ENCODE data around the gene KLC3.

Gene KLC3

DNA sequence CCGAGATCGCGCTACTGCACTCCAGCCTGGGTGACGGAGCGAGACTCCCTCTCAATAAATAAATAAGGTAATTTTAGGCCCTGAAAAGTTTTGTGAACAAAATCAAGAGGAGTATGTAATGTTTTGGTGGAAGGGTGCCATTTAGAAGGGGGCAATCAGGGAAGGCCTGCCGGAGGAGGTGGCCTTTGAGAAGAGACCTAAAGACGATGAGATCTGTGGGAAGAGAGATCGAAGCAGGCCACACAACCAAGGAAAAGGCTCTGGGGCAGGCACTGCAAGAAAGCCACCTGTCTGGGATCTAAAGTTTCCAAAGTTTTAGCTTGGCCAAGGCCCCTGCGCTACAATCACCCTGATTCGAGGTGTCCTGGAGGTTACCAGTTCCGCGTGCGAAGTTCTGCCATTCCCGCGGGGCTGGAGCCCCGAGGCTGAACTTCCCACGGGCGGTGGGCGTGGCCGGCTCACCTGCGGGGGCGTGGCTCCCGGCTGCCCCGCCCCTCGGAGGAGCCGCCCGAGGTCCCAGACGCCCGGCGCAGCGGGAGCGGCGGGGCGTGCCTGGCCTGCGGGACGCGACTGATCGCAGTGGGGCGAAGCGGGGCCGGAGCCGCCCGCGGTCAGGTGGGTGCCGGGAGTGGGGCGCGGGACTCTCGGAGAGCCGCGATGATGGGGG lies at the start of gene KLC3:
KLC3 (plus strand) TSS at position 519 of the 667 bp plus-strand sequence. CDS start 4,792 bp downstream, outside the sequence.
- H3K4me1 ChIP-seq (ENCODE audit: insufficient read depth, low read length) = no peaks in the 10 kb centered on the region
- no peak within 1 kb of the TSS for H3K9ac ChIP-seq (ENCODE audit: low read length)
- H3K27me3 ChIP-seq (ENCODE audit: control insufficient read depth in 1 of 2, insufficient read depth in 2 of 2, low read length in 2 of 2) = peaks cover 16 to 20% of the 10 kb centered on the region in 2 donors
- no peak within 1 kb of the TSS for H3K4me3 ChIP-seq (ENCODE audit: low read depth in 1 of 2, low read length in 2 of 2)
- H3K9me3 ChIP-seq (ENCODE audit: low read length) = no peaks in the 10 kb centered on the region
- no peak within 1 kb of the TSS for H3K27ac ChIP-seq (ENCODE audit: low read depth, low read length)
- no peaks in the 10 kb centered on the region for H3K36me3 ChIP-seq (ENCODE audit: insufficient read depth, low read length)

- no peaks in the 10 kb centered on the region for H3K27me3 ChIP-seq (ENCODE audit: control insufficient read depth in 1 of 2, insufficient read depth in 2 of 2, low read length in 2 of 2)
- H3K4me3 ChIP-seq (ENCODE audit: low read depth in 1 of 2, low read length in 2 of 2) = no peak overlapping the region
- no peaks in the 10 kb centered on the region for H3K9me3 ChIP-seq (ENCODE audit: low read length)
- H3K36me3 ChIP-seq (ENCODE audit: insufficient read depth, low read length) = peaks cover 35% of the 10 kb centered on the region
- no peak overlapping the region for H3K27ac ChIP-seq (ENCODE audit: low read depth, low read length)
- H3K9ac ChIP-seq (ENCODE audit: low read length) = no peak overlapping the region
- no peaks in the 10 kb centered on the region for H3K4me1 ChIP-seq (ENCODE audit: insufficient read depth, low read length)
Measured at GRCh38 chr19:45291834-45292233, 48.7 kb upstream of the KLC3 start.

- H3K9ac ChIP-seq (ENCODE audit: low read length) = no peak overlapping the region
- peaks cover 35% of the 10 kb centered on the region for H3K36me3 ChIP-seq (ENCODE audit: insufficient read depth, low read length)
- H3K9me3 ChIP-seq (ENCODE audit: low read length) = no peaks in the 10 kb centered on the region
- H3K4me1 ChIP-seq (ENCODE audit: insufficient read depth, low read length) = no peaks in the 10 kb centered on the region
- no peak overlapping the region for H3K4me3 ChIP-seq (ENCODE audit: low read depth in 1 of 2, low read length in 2 of 2)
- no peaks in the 10 kb centered on the region for H3K27me3 ChIP-seq (ENCODE audit: control insufficient read depth in 1 of 2, insufficient read depth in 2 of 2, low read length in 2 of 2)
- H3K27ac ChIP-seq (ENCODE audit: low read depth, low read length) = no peak overlapping the region
Measured at GRCh38 chr19:45293682-45294081, 46.9 kb upstream of the KLC3 start.

- Histone ChIP-seq H3K4me1 (ENCODE audit: insufficient read depth, low read length) (no peaks in the 10 kb centered on the region), H3K27me3 (ENCODE audit: control insufficient read depth in 1 of 2, insufficient read depth in 2 of 2, low read length in 2 of 2) (no peaks in the 10 kb centered on the region), H3K36me3 (ENCODE audit: insufficient read depth, low read length) (peaks cover 35% of the 10 kb centered on the region), H3K9ac (ENCODE audit: low read length) (no peak overlapping the region), H3K9me3 (ENCODE audit: low read length) (no peaks in the 10 kb centered on the region), H3K4me3 (ENCODE audit: low read depth in 1 of 2, low read length in 2 of 2) (no peak overlapping the region), H3K27ac (ENCODE audit: low read depth, low read length) (no peak overlapping the region)
Measured at GRCh38 chr19:45294291-45295029, 46.1 kb upstream of the KLC3 start.

DNA sequence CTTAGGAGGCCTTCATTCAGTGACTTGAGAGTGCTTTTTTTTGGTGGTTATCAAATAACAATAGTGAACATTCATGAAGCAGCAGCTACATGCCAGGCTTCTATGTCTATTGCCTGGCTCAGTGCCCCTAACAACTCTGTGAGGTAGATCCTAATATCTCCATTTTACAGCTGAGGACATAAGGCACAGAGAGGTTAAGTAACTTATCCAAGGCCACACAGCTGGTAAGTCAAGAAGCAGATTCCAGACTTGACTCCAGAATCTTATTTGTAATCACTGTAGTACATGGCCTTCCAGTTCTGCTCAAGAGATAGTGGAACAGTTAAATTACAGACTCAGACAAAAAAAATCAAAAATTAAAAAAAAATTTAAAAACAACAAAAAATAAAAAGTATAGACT lies 44.7 kb upstream of the KLC3 start:
- H3K9me3 ChIP-seq (ENCODE audit: low read length) = no peaks in the 10 kb centered on the region
- no peaks in the 10 kb centered on the region for H3K27me3 ChIP-seq (ENCODE audit: control insufficient read depth in 1 of 2, insufficient read depth in 2 of 2, low read length in 2 of 2)
- no peak overlapping the region for H3K27ac ChIP-seq (ENCODE audit: low read depth, low read length)
- peaks cover 24% of the 10 kb centered on the region for H3K36me3 ChIP-seq (ENCODE audit: insufficient read depth, low read length)
- no peaks in the 10 kb centered on the region for H3K4me1 ChIP-seq (ENCODE audit: insufficient read depth, low read length)
- H3K9ac ChIP-seq (ENCODE audit: low read length) = no peak overlapping the region
- no peak overlapping the region for H3K4me3 ChIP-seq (ENCODE audit: low read depth in 1 of 2, low read length in 2 of 2)

GRCh38 chr19:45296355-45296754 lies 44.2 kb upstream of the KLC3 start:
- Histone ChIP-seq H3K4me1 (ENCODE audit: insufficient read depth, low read length) (no peaks in the 10 kb centered on the region), H3K9ac (ENCODE audit: low read length) (no peak overlapping the region)

GRCh38 chr19:45297674-45298073 lies 42.9 kb upstream of the KLC3 start:
- Histone ChIP-seq H3K36me3 (ENCODE audit: insufficient read depth, low read length) (peaks cover 17% of the 10 kb centered on the region), H3K9me3 (ENCODE audit: low read length) (no peaks in the 10 kb centered on the region), H3K27me3 (ENCODE audit: control insufficient read depth in 1 of 2, insufficient read depth in 2 of 2, low read length in 2 of 2) (no peaks in the 10 kb centered on the region), H3K27ac (ENCODE audit: low read depth, low read length) (no peak overlapping the region), H3K4me3 (ENCODE audit: low read depth in 1 of 2, low read length in 2 of 2) (no peak overlapping the region), H3K9ac (ENCODE audit: low read length) (no peak overlapping the region), H3K4me1 (ENCODE audit: insufficient read depth, low read length) (no peaks in the 10 kb centered on the region)

More at GRCh38 chr19:45296355-45296754, 44.2 kb upstream of the KLC3 start:
- no peaks in the 10 kb centered on the region for H3K9me3 ChIP-seq (ENCODE audit: low read length)
- H3K27ac ChIP-seq (ENCODE audit: low read depth, low read length) = no peak overlapping the region
- peaks cover 20% of the 10 kb centered on the region for H3K36me3 ChIP-seq (ENCODE audit: insufficient read depth, low read length)
- no peak overlapping the region for H3K4me3 ChIP-seq (ENCODE audit: low read depth in 1 of 2, low read length in 2 of 2)
- no peaks in the 10 kb centered on the region for H3K27me3 ChIP-seq (ENCODE audit: control insufficient read depth in 1 of 2, insufficient read depth in 2 of 2, low read length in 2 of 2)

DNA sequence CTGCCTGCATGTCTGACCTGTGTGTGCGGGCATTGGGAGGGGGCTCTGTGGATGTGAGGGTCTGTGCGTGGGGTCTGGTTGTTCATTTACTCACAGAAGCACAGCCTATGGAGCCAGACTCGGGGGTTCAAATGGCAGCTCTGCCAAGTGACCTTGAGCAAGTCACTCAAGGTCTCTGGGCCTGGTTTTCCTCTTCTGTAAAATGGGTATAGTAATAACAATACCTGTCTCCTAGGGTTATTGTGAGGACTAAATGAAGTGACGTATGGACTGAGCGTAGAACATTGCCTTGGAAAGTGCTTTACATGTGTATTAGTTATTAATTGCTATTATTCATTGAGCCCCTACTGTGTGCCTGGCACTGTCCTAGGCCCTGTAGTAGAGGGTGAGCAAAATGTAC lies 42.3 kb upstream of the KLC3 start:
- H3K27ac ChIP-seq (ENCODE audit: low read depth, low read length) = no peak overlapping the region
- no peak overlapping the region for H3K9ac ChIP-seq (ENCODE audit: low read length)
- no peak overlapping the region for H3K4me3 ChIP-seq (ENCODE audit: low read depth in 1 of 2, low read length in 2 of 2)
- no peaks in the 10 kb centered on the region for H3K4me1 ChIP-seq (ENCODE audit: insufficient read depth, low read length)
- H3K27me3 ChIP-seq (ENCODE audit: control insufficient read depth in 1 of 2, insufficient read depth in 2 of 2, low read length in 2 of 2) = no peaks in the 10 kb centered on the region
- H3K9me3 ChIP-seq (ENCODE audit: low read length) = no peaks in the 10 kb centered on the region
- peaks cover 17% of the 10 kb centered on the region for H3K36me3 ChIP-seq (ENCODE audit: insufficient read depth, low read length)

GRCh38 chr19:45299719-45300118 lies 40.8 kb upstream of the KLC3 start:
- H3K36me3 ChIP-seq (ENCODE audit: insufficient read depth, low read length) = peaks cover 14% of the 10 kb centered on the region
- H3K27ac ChIP-seq (ENCODE audit: low read depth, low read length) = no peak overlapping the region
- H3K9ac ChIP-seq (ENCODE audit: low read length) = no peak overlapping the region
- no peak overlapping the region for H3K4me3 ChIP-seq (ENCODE audit: low read depth in 1 of 2, low read length in 2 of 2)
- no peaks in the 10 kb centered on the region for H3K4me1 ChIP-seq (ENCODE audit: insufficient read depth, low read length)
- no peaks in the 10 kb centered on the region for H3K27me3 ChIP-seq (ENCODE audit: control insufficient read depth in 1 of 2, insufficient read depth in 2 of 2, low read length in 2 of 2)
- no peaks in the 10 kb centered on the region for H3K9me3 ChIP-seq (ENCODE audit: low read length)

DNA sequence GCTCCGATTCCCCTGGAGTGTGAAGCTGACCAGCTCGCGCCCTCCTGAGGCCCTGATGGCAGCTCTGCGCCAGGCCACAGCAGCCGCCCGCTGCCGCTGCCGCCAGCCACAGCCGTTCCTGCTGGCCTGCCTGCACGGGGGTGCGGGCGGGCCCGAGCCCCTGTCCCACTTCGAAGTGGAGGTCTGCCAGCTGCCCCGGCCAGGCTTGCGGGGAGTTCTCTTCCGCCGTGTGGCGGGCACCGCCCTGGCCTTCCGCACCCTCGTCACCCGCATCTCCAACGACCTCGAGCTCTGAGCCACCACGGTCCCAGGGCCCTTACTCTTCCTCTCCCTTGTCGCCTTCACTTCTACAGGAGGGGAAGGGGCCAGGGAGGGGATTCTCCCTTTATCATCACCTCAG lies 38.1 kb upstream of the KLC3 start:
- H3K4me3 ChIP-seq (ENCODE audit: low read depth in 1 of 2, low read length in 2 of 2) = no peak overlapping the region
- H3K27ac ChIP-seq (ENCODE audit: low read depth, low read length) = no peak overlapping the region
- no peaks in the 10 kb centered on the region for H3K27me3 ChIP-seq (ENCODE audit: control insufficient read depth in 1 of 2, insufficient read depth in 2 of 2, low read length in 2 of 2)
- no peak overlapping the region for H3K9ac ChIP-seq (ENCODE audit: low read length)
- no peaks in the 10 kb centered on the region for H3K4me1 ChIP-seq (ENCODE audit: insufficient read depth, low read length)
- H3K36me3 ChIP-seq (ENCODE audit: insufficient read depth, low read length) = no peaks in the 10 kb centered on the region
- H3K9me3 ChIP-seq (ENCODE audit: low read length) = no peaks in the 10 kb centered on the region

- Histone ChIP-seq H3K27me3 (ENCODE audit: control insufficient read depth in 1 of 2, insufficient read depth in 2 of 2, low read length in 2 of 2) (no peaks in the 10 kb centered on the region), H3K9me3 (ENCODE audit: low read length) (no peaks in the 10 kb centered on the region), H3K4me3 (ENCODE audit: low read depth in 1 of 2, low read length in 2 of 2) (no peak overlapping the region), H3K36me3 (ENCODE audit: insufficient read depth, low read length) (no peaks in the 10 kb centered on the region), H3K27ac (ENCODE audit: low read depth, low read length) (no peak overlapping the region), H3K4me1 (ENCODE audit: insufficient read depth, low read length) (no peaks in the 10 kb centered on the region), H3K9ac (ENCODE audit: low read length) (no peak overlapping the region)
Measured at GRCh38 chr19:45303269-45304060, 37.1 kb upstream of the KLC3 start.
